GM04503 (cell line): Measurements from ENCODE around the gene CELF2.

Experiments
- DNase-seq: peaks from one replicate; pipeline ENCODE4 v3.0.0-alpha.2; 2012; ENCODE audit warnings: low read depth

Gene CELF2

GRCh38 chr10:11279314-11279713 is 261.6 kb downstream of the CELF2 start:
- no peak for DNase-seq

DNA sequence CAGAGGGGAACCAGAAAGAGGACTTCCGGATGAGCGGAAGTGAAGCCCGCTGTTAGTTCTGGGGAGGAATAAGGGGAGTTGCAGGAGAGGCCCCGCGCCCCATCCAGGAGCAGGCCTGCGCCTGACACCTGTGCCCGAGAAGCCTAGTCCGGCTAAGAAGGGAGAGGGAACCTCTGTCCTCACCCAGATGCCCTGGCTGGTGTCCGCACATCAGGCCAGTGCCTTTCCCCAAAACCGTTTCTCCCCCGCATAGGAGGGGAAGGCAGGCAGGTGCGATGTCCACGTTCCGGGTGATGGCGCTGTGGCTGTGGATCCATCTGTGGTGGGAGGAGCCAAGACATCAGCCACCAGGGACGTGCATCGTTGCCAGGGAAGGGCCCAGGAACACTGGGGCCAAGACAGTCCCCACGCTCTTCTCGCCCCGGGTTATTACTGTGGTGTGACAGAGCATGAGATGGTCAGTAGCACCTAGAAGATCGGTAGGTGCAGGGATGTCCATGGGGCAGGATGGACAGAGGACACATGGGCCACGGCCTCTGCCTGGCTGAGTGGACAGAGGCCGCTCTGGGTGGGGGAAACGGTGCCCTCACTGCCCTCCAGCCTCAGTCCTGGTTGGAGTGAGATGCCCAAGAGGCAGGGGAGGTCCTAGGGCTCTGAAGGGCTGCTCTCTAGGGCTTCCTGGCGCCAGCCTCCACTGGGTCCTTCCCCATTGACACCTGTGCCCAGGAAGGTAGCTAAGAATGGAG is 262.7 kb downstream of the CELF2 start:
- no peak for DNase-seq

GRCh38 chr10:11282156-11282555 is 264.5 kb downstream of the CELF2 start:
- DNase-seq: no peak

- no peak for DNase-seq
Observed at GRCh38 chr10:11282661-11283060, 265.0 kb downstream of the CELF2 start.

GRCh38 chr10:11284291-11285085 is 266.8 kb downstream of the CELF2 start:
- no peak for DNase-seq

GRCh38 chr10:11285171-11285570 is 267.5 kb downstream of the CELF2 start:
- no peak for DNase-seq

- DNase-seq: no peak
Observed at GRCh38 chr10:11286261-11286852, 268.7 kb downstream of the CELF2 start.

DNA sequence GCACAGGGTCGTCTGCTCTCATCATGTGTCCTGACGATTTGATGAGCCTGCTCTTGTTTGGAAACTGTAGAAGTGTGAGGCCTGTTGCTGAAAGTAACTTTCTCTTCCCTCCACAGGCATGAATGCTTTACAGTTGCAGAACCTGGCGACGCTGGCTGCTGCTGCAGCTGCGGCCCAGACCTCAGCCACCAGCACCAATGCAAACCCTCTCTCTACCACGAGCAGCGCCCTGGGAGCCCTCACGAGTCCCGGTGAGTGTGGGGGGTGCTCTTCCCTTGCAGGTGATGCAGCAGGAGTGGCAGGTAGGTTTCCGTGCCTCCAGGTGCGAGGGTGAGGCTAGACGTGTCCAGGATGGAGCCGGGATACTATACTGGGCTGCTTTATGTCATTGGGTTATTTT is 270.6 kb downstream of the CELF2 start:
- DNase-seq: no peak

GRCh38 chr10:11290156-11290890 is 272.7 kb downstream of the CELF2 start:
- DNase-seq: no peak

DNA sequence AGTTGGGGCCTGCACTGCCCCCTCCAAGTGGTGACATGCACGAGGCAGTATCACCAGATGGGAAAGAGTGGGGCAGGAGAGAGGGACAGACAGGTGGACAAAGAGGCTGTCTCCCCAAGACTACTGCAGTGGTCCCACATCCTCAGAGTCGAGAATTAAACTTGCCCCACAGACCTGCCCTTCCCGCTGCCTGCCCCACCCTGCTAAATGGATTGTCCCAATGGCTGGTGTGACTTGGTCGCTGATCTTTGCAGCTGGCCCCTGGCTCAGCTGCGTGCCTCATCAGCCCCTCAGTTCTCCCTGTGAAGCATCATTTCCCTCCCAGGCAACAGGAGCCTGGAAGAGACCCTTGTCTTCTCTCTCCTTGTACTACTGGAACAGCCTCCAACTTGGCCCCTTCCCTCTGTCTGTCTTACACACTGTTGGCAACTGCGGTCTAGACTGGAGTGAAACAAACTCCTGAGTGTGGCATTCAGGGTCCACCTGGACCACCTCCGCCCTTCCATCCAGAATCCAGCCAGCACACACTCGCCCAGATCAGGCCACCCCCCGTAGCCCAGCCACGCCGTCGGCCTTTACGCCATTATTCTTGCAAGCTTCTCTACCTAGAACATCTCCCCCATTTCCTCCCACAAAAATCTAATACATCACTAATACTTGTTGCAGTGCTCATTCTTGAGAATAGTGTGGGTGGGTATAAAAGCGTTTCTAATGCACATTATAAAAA is 275.1 kb downstream of the CELF2 start:
- no peak for DNase-seq

GRCh38 chr10:11293332-11293731 is 275.7 kb downstream of the CELF2 start:
- DNase-seq: no peak

- DNase-seq: no peak
Observed at GRCh38 chr10:11294831-11295450, 277.3 kb downstream of the CELF2 start.

GRCh38 chr10:11295492-11295891 is 277.8 kb downstream of the CELF2 start:
- no peak for DNase-seq

DNA sequence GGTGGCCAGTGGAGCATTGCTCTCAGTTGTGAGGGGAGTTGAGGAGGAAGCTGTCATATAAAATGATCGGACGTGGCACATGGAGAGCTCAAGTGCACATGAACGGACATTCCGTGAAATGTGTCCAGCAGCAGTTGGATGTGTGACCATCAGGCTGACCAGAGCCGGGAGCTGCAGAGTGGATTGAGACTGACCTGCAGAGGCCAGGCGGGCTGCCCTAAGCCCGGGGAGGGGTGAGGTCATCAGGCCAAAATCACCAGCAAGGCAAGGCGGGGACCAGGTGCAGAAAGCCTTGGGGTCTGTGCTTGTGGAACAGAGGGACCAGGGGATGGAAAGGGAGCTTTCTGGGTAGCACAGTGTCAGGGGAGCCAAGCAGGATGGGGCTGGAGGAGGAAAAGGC is 279.5 kb downstream of the CELF2 start:
- DNase-seq: no peak

DNA sequence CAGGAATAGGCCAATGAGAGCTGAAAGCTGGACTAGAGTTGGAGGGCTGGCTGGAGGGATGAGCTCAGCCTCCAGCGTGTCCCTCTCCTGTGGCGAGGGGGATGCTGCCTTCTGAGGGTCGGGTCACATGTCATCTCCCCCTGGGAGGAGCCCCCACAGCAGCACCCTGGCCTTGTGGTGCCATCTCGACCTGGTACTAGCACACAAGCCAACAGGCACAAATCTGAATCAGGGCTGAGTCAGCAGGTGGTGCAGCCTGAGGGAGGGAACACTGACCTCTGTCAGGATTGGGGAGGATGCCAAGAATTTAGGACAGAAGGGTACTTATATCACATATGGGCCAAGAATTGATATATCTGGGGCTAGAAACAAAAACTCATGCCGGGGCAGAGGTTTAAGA is 280.4 kb downstream of the CELF2 start:
- DNase-seq: no peak

GRCh38 chr10:11299125-11299524 is 281.5 kb downstream of the CELF2 start:
- no peak for DNase-seq

- no peak for DNase-seq
Observed at GRCh38 chr10:11300026-11300425, 282.4 kb downstream of the CELF2 start.

GRCh38 chr10:11300563-11300962 is 282.9 kb downstream of the CELF2 start:
- DNase-seq: no peak

DNA sequence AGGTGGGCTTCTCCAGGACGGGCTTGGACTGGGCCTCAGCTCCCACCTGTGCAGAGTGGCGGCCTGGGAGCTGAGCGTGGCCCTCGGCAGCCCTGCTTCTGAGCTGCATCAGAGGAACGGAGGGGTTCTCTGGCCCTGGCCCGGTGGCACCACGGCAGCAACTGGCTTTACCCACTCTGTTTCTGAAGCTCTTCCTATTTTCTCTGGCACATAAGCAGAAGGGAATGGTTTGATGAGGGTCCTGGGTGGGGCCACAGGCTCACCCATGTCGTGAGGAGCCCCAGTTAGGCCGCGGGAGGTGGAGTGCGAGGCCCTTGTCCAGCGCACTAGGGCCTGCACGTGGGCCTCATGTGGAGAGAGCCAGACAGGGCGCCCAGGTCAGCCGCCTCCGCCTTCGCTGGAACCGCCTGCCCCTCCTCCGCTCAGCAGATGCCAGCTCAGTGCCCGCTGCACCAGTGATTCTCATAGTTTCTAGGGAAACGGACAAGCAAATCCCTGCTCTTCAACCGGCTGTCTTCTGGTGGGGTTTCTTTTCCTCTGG is 284.0 kb downstream of the CELF2 start:
- no peak for DNase-seq

GRCh38 chr10:11302181-11302580 is 284.5 kb downstream of the CELF2 start:
- DNase-seq: no peak
